Epithelial cell of prostate (primary cell): ENCODE data around the gene PKHD1.
"Not testable (repeated sequence)": the region's sequence is repeated elsewhere in the genome, so short reads cannot be mapped to it uniquely, and the experiment has no call there.

Experiments used
- DNase-seq: peaks from one replicate; pipeline ENCODE4 v3.0.0-alpha.2; 2011; ENCODE audit warnings: low read depth, low spot score
- H3K27ac ChIP-seq: fragments of 450-650 bp; 2 replicates; pipeline ENCODE4 v1.5.1; 2017; ENCODE audit warnings: mild to moderate bottlenecking

PKHD1 gene

GRCh38 chr6:51934098-51934497 is 153.3 kb downstream of the PKHD1 start:
- no peak for DNase-seq
- H3K27ac ChIP-seq = no peak overlapping the region

- no peak overlapping the region for H3K27ac ChIP-seq
- no peak for DNase-seq
These were observed 154.5 kb downstream of the PKHD1 start for GRCh38 chr6:51932956-51933355.

GRCh38 chr6:51930602-51931001 is 156.8 kb downstream of the PKHD1 start:
- H3K27ac ChIP-seq = no peak overlapping the region
- DNase-seq = no peak

GRCh38 chr6:51929934-51930574 is 157.4 kb downstream of the PKHD1 start:
- DNase-seq = no peak
- no peak overlapping the region for H3K27ac ChIP-seq

GRCh38 chr6:51928320-51928719 is 159.1 kb downstream of the PKHD1 start:
- H3K27ac ChIP-seq = no peak overlapping the region
- no peak for DNase-seq

DNA sequence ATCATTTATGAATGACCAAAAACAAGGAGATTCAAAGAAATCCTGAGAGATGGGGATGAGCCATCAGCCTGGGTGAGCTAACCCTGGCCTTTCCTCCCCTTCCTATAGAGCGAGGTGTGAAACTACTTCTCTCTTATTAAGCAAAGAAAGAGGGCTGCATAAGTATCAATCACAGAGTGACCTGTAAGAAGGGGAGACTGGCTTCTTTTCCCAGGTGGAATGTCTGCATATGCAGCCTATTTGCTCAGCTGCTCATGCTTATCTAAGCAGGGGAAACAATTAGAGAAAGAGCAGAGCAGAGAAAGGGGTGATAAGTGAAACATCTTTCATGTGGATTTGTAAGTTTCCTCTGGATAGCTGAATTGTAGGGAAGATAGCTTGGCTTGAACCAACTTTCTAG is 160.0 kb downstream of the PKHD1 start:
- DNase-seq = no peak
- H3K27ac ChIP-seq = no peak overlapping the region

DNA sequence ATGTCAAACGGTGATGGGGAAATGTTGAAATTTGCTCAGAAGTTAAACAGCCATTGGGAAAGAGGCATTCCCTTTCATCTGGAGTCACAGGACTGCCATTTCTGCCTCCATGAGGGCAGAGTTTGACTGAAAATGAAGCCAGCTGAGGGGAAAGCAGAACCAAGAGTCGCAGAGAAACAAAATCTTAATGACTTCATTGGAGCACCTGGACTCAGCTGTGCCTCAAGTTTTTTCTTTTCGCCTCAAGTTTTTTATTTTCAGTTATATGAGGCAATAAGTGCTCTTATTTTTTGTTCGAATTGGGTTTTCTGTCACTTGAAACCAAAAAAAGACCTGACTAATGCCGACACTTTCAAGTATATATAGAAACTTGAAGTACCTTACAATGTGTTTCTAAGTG is 161.3 kb downstream of the PKHD1 start:
- no peak overlapping the region for H3K27ac ChIP-seq
- DNase-seq = no peak

- not testable (repeated sequence) for DNase-seq, H3K27ac ChIP-seq
These were observed 164.9 kb downstream of the PKHD1 start for GRCh38 chr6:51922479-51922878.

- not testable (repeated sequence) for DNase-seq, H3K27ac ChIP-seq
These were observed 169.1 kb downstream of the PKHD1 start for GRCh38 chr6:51918347-51918746.

DNA sequence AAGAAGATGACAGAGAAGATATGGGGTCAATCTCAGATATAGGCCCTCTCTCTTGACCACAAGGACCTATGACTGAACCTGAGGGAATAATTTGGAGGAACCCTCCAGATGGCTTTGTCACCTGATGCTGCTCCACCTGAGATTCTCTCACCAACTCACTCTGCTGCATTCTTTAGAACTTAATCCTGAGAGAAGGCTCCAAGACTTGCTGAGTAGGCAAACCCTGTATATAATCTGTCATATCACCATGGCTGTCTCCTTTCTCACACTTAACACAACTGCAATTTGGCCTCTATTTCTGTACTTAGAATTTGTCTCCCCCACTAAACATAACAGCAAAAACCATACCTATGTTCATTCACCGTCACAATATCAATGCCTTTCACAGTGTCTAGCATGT is 172.3 kb downstream of the PKHD1 start:
- DNase-seq = no peak
- no peak overlapping the region for H3K27ac ChIP-seq

- no peak overlapping the region for H3K27ac ChIP-seq
- DNase-seq = no peak
These were observed 174.1 kb downstream of the PKHD1 start for GRCh38 chr6:51913265-51913664.

DNA sequence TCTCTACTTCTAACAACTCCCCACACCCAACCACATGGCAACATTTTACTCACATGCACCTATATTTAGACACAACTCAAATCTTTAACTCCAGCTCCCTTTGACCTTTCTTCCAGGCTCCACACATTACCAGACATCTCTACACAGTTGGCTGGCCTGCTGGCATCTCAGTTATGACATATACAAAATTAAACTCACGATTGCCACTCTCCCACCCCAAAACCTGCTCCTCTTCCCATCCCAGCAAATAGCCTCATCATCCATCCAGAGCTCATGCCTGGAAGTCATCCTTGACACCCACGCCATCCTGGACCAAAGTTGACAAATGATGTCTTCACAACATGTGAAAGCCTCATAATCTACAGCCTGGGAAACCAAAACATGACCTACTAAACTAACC is 176.6 kb downstream of the PKHD1 start:
- no peak overlapping the region for H3K27ac ChIP-seq
- DNase-seq = no peak

- no peak overlapping the region for H3K27ac ChIP-seq
- no peak for DNase-seq
These were observed 179.2 kb downstream of the PKHD1 start for GRCh38 chr6:51908243-51908642.

- no peak overlapping the region for H3K27ac ChIP-seq
- DNase-seq = no peak
These were observed 185.3 kb downstream of the PKHD1 start for GRCh38 chr6:51901766-51902764.

GRCh38 chr6:51893366-51893765 is 194.0 kb downstream of the PKHD1 start:
- no peak overlapping the region for H3K27ac ChIP-seq
- no peak for DNase-seq

DNA sequence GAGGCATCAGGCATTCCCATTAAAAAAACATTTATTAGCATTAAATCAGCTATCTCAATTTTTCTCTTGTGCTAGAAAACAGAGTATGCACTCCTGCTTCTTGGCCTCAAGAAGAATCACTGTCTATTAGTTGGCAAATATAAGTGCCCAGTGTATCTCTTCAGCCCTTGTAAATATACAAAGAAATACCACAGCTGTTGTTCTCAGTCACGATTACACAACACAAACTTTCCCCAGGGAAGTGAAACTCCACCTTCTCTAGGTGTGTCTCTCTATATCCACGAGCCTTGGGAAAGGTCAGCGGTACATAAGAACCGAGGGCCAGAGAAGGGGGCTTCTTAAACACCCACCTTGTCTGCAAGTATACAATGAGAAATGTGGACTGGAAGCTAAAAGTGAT is 194.7 kb downstream of the PKHD1 start:
- no peak overlapping the region for H3K27ac ChIP-seq
- no peak for DNase-seq

DNA sequence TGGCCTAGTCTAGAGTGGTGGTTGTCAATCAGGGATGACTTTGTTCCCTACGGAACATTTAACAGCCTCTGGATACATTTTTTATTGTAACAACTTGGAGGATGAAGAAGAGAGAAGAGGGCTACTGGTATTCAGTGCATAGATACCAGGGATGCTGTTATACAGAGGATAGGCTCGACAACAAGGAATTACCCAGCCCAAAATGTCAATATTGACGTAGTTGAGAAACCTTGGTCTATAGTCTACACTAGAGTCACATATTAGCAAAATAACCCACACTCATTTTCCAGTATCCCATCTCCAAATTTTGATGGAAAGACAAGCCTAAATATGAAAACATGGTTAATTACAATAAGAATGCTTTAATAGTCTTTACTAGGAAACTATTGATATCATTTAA is 195.1 kb downstream of the PKHD1 start:
- no peak overlapping the region for H3K27ac ChIP-seq
- no peak for DNase-seq

GRCh38 chr6:51891784-51892183 is 195.6 kb downstream of the PKHD1 start:
- no peak for DNase-seq
- H3K27ac ChIP-seq = no peak overlapping the region

DNA sequence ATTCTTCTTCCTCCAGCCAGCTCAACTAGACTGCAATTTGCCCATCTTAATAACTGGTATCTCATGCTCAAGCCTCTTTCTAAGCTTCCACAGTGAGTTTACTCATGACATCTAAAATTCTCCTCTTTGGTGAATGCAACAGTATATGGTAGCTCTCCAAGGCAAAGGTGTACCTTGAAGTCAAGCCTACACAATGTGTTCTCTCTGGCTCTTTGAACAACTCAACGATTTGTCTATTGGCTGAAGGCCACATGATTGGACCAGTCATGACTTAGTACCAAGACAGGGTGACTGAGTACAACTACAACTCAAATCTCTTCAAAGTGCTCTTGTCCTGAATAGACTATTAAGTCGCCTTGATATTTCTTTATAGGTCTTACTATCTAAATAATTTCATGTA is 199.6 kb downstream of the PKHD1 start:
- no peak for DNase-seq
- no peak overlapping the region for H3K27ac ChIP-seq

DNA sequence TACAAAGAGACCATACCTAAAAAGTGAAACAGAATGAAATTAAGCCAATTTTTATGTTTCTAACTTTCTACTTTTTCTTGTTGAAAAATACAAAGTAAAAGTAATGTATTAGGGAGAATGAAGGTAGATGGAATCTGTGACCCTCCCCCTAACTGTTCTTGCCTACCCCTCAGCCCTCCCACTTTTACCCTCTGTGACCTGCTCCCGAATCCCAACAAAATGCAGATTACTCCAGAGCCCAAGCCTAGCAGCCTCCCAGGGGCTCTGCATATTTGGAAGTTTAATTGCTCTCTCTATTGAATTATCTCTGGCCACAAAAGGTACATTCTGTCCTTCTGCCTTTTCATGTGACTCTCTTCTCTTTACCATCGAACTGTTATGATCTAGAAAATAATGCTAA is 201.5 kb downstream of the PKHD1 start:
- no peak for DNase-seq
- H3K27ac ChIP-seq = no peak overlapping the region

- H3K27ac ChIP-seq = no peak overlapping the region
- DNase-seq = peak; percentile 64
These were observed 218.6 kb downstream of the PKHD1 start for GRCh38 chr6:51868591-51869355.
